ENCODE measurements around the gene ARL2.
"Not testable (repeated sequence)": the region's sequence is repeated elsewhere in the genome, so short reads cannot be mapped to it uniquely, and the experiment has no call there.

GRCh38 chr11:65023502-65023901 lies 9.5 kb downstream of the ARL2 start:
- not testable (repeated sequence) for TF ChIP-seq CTCF (conservative IDR thresholded peaks at IDR 0.05; ENCODE audit: low read depth, low read length); EZH2 (IDR thresholded peaks at IDR 0.05; ENCODE audit: borderline replicate concordance, low read depth, low read length, poor library complexity, severe bottlenecking)

All from A673 (cell line).